ENCODE data around the gene SGSM2. TPM values are rescaled to one million over a fixed set of nuclear protein-coding genes. Genes with fewer than 3 reads are reported as not detected.

SGSM2 gene
- total and polyA plus RNA-seq, 8 donors, result 31.2 to 224 (median 56.0) TPM

GRCh38 chr17:2319051-2319450 is 18.2 kb upstream of the SGSM2 start:
- intact Hi-C loops (cut with DNase I; ENCODE audit: low total_unique reads), result no loop called here
- TF ChIP-seq, protein P1, sequence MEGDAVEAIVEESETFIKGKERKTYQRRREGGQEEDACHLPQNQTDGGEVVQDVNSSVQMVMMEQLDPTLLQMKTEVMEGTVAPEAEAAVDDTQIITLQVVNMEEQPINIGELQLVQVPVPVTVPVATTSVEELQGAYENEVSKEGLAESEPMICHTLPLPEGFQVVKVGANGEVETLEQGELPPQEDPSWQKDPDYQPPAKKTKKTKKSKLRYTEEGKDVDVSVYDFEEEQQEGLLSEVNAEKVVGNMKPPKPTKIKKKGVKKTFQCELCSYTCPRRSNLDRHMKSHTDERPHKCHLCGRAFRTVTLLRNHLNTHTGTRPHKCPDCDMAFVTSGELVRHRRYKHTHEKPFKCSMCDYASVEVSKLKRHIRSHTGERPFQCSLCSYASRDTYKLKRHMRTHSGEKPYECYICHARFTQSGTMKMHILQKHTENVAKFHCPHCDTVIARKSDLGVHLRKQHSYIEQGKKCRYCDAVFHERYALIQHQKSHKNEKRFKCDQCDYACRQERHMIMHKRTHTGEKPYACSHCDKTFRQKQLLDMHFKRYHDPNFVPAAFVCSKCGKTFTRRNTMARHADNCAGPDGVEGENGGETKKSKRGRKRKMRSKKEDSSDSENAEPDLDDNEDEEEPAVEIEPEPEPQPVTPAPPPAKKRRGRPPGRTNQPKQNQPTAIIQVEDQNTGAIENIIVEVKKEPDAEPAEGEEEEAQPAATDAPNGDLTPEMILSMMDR (IDR thresholded peaks at IDR 0.05), result no peak
- no peak for TF ChIP-seq EP300 (IDR thresholded peaks at IDR 0.05)
- no peak for TF ChIP-seq POLR2AphosphoS5 (IDR thresholded peaks at IDR 0.05)
- TF ChIP-seq POLR2A (IDR thresholded peaks at IDR 0.05), result no peak
- H3K27ac ChIP-seq, result no peak overlapping the region
- H3K4me1 ChIP-seq, result no peaks in the 10 kb centered on the region
- no peak overlapping the region for H3K4me3 ChIP-seq
- no peaks in the 10 kb centered on the region for H3K9me3 ChIP-seq
- DNase-seq, result no peak
- peaks cover 16 to 55% (median 41%) of the 10 kb centered on the region in 4 donors for H3K36me3 ChIP-seq
- H3K27me3 ChIP-seq, result no peaks in the 10 kb centered on the region

GRCh38 chr17:2321399-2321798 is 15.9 kb upstream of the SGSM2 start:
- H3K9me3 ChIP-seq, result no peaks in the 10 kb centered on the region
- TF ChIP-seq EP300 (IDR thresholded peaks at IDR 0.05), result no peak
- TF ChIP-seq POLR2AphosphoS5 (IDR thresholded peaks at IDR 0.05), result no peak
- TF ChIP-seq POLR2A (IDR thresholded peaks at IDR 0.05), result no peak
- TF ChIP-seq, protein P1 (IDR thresholded peaks at IDR 0.05), result no peak
- no peak for DNase-seq
- peaks cover 38 to 74% (median 64%) of the 10 kb centered on the region in 4 donors for H3K36me3 ChIP-seq
- no peaks in the 10 kb centered on the region for H3K4me1 ChIP-seq
- intact Hi-C loops (cut with DNase I; ENCODE audit: low total_unique reads), result no loop called here
- WGBS, 5 donors, result 37 to 75% (median 64%) methylated on average over 1 of the region's 1 CpG
- H3K27me3 ChIP-seq, result no peaks in the 10 kb centered on the region
- no peak overlapping the region for H3K27ac ChIP-seq
- no peak overlapping the region for H3K4me3 ChIP-seq

- intact Hi-C loops (cut with DNase I; ENCODE audit: low total_unique reads), result no loop called here
- WGBS, 5 donors, result 67 to 78% (median 71%) methylated on average over 2 of the region's 2 CpGs
- H3K4me1 ChIP-seq, result no peaks in the 10 kb centered on the region
- TF ChIP-seq POLR2AphosphoS5 (IDR thresholded peaks at IDR 0.05) (no peak), EP300 (IDR thresholded peaks at IDR 0.05) (no peak), POLR2A (IDR thresholded peaks at IDR 0.05) (no peak)
- TF ChIP-seq, protein P1 (IDR thresholded peaks at IDR 0.05), result no peak
- H3K4me3 ChIP-seq, result no peak overlapping the region
- H3K9me3 ChIP-seq, result no peaks in the 10 kb centered on the region
- no peak overlapping the region for H3K27ac ChIP-seq
- H3K36me3 ChIP-seq, result peaks cover 53 to 89% (median 87%) of the 10 kb centered on the region in 4 donors
- H3K27me3 ChIP-seq, result no peaks in the 10 kb centered on the region
- DNase-seq, result no peak
Observed at GRCh38 chr17:2323629-2324314, 13.5 kb upstream of the SGSM2 start.

- Histone ChIP-seq H3K36me3 (peaks cover 71 to 90% (median 89%) of the 10 kb centered on the region in 4 donors), H3K27me3 (no peaks in the 10 kb centered on the region), H3K4me1 (peaks cover 10 to 22% (median 18%) of the 10 kb centered on the region in 4 donors), H3K4me3 (no peak overlapping the region), H3K9me3 (no peaks in the 10 kb centered on the region), H3K27ac (no peak overlapping the region)
- DNase-seq, result no peak
- 54 to 87% (median 60%) methylated on average over 3 of the region's 3 CpGs for WGBS, 5 donors
- TF ChIP-seq EP300 (IDR thresholded peaks at IDR 0.05) (no peak), POLR2AphosphoS5 (IDR thresholded peaks at IDR 0.05) (no peak), POLR2A (IDR thresholded peaks at IDR 0.05) (no peak)
- TF ChIP-seq, protein P1 (IDR thresholded peaks at IDR 0.05), result no peak
- intact Hi-C loops (cut with DNase I; ENCODE audit: low total_unique reads), result no loop called here
Observed at GRCh38 chr17:2331303-2331702, 6.0 kb upstream of the SGSM2 start.

Measured in stomach (tissue), 9 donors.